ENCODE data around the gene KIF21A.

Gene KIF21A

GRCh38 chr12:39440101-39440500 is 2.8 kb downstream of the KIF21A start:
- H3K4me3 ChIP-seq (ENCODE audit: low read depth, low read length): no peak overlapping the region
- DNase-seq (ENCODE audit: low read depth, low spot score): no peak
- TF ChIP-seq CTCF (IDR thresholded peaks at IDR 0.05; ENCODE audit: low read depth, low read length): no peak
- in situ Hi-C loops (cut with HindIII; ENCODE audit: low sequenced_read_pairs): no loop called here

- H3K4me3 ChIP-seq (ENCODE audit: low read depth, low read length): no peak overlapping the region
- no peak for DNase-seq (ENCODE audit: low read depth, low spot score)
- in situ Hi-C loops (cut with HindIII; ENCODE audit: low sequenced_read_pairs): no loop called here
- no peak for TF ChIP-seq CTCF (IDR thresholded peaks at IDR 0.05; ENCODE audit: low read depth, low read length)
These were observed 7.4 kb downstream of the KIF21A start for GRCh38 chr12:39435531-39435930.

- no peak for DNase-seq (ENCODE audit: low read depth, low spot score)
These were observed 11.1 kb downstream of the KIF21A start for GRCh38 chr12:39431797-39432196.

GRCh38 chr12:39431002-39431796 is 11.7 kb downstream of the KIF21A start:
- no peak for TF ChIP-seq CTCF (IDR thresholded peaks at IDR 0.05; ENCODE audit: low read depth, low read length)
- no peak for DNase-seq (ENCODE audit: low read depth, low spot score)

More at GRCh38 chr12:39431797-39432196, 11.1 kb downstream of the KIF21A start:
- in situ Hi-C loops (cut with HindIII; ENCODE audit: low sequenced_read_pairs): no loop called here
- no peak overlapping the region for H3K4me3 ChIP-seq (ENCODE audit: low read depth, low read length)
- TF ChIP-seq CTCF (IDR thresholded peaks at IDR 0.05; ENCODE audit: low read depth, low read length): no peak

GRCh38 chr12:39429809-39430208 is 13.1 kb downstream of the KIF21A start:
- TF ChIP-seq CTCF (IDR thresholded peaks at IDR 0.05; ENCODE audit: low read depth, low read length): no peak
- H3K4me3 ChIP-seq (ENCODE audit: low read depth, low read length): no peak overlapping the region
- in situ Hi-C loops (cut with HindIII; ENCODE audit: low sequenced_read_pairs): no loop called here
- no peak for DNase-seq (ENCODE audit: low read depth, low spot score)

More at GRCh38 chr12:39431002-39431796, 11.7 kb downstream of the KIF21A start:
- in situ Hi-C loops (cut with HindIII; ENCODE audit: low sequenced_read_pairs): no loop called here
- no peak overlapping the region for H3K4me3 ChIP-seq (ENCODE audit: low read depth, low read length)

GRCh38 chr12:39427360-39427808 is 15.5 kb downstream of the KIF21A start:
- in situ Hi-C loops (cut with HindIII; ENCODE audit: low sequenced_read_pairs): no loop called here

More at GRCh38 chr12:39427360-39427808, 15.5 kb downstream of the KIF21A start:
- TF ChIP-seq CTCF (IDR thresholded peaks at IDR 0.05; ENCODE audit: low read depth, low read length): no peak
- no peak for DNase-seq (ENCODE audit: low read depth, low spot score)
- H3K4me3 ChIP-seq (ENCODE audit: low read depth, low read length): no peak overlapping the region
